ENCODE measurements around the gene LPP. TPM values are rescaled to one million over a fixed set of nuclear protein-coding genes. Genes with fewer than 3 reads are reported as not detected.

The LPP gene
- total RNA-seq, 1 donor from 2014 or later = 93.9 TPM

DNA sequence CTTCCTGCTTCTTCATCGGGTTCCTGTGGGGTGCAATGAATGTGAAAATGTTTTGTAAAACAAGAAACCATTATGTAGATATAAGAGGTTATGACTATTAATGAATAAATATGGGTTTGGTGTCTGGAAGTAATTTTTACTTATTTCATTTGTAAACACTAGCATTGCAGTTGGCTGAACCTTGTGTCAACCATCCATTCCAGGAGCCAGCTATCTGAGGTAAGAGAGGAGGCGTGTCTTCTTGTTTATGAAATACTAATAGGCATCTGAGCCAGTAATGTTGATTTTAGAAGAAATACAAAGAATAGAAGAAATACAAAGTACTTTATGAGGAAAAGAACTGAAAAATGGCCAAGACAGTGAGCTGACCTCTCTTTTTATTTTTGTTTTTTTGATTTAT lies 187.5 kb downstream of the LPP start:
- DNase-seq (ENCODE audit: low read depth) = no peak
- TF ChIP-seq CTCF (conservative IDR thresholded peaks at IDR 0.05; ENCODE audit: low read depth, low read length) = no peak
- H3K4me3 ChIP-seq (ENCODE audit: low read depth, low read length) = no peak overlapping the region

GRCh38 chr3:188342991-188343732 lies 189.2 kb downstream of the LPP start:
- no peak overlapping the region for H3K4me3 ChIP-seq (ENCODE audit: low read depth, low read length)
- no peak for DNase-seq (ENCODE audit: low read depth)
- no peak for TF ChIP-seq CTCF (conservative IDR thresholded peaks at IDR 0.05; ENCODE audit: low read depth, low read length)

DNA sequence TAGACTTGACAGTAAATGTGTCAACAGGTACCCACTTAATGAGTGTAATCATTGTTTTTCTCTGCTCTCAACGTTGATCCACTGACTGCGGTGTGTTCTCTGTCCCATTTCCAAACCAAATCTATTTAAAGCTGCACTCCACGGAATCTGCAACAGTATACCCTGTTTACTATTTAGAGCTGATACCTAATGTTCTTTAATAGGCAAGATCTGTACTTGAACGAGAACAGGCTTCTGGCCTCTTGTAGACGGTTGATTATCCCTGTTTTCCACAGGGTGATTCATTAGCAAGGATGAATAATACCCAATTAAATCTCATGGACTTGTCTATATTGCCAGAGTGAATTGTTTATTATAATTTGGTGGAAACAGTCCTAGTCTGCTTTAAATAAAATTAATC lies 189.9 kb downstream of the LPP start:
- no peak overlapping the region for H3K4me3 ChIP-seq (ENCODE audit: low read depth, low read length)
- TF ChIP-seq CTCF (conservative IDR thresholded peaks at IDR 0.05; ENCODE audit: low read depth, low read length) = no peak
- DNase-seq (ENCODE audit: low read depth) = no peak

GRCh38 chr3:188345223-188345622 lies 191.3 kb downstream of the LPP start:
- DNase-seq (ENCODE audit: low read depth) = peak; percentile 83
- no peak for TF ChIP-seq CTCF (conservative IDR thresholded peaks at IDR 0.05; ENCODE audit: low read depth, low read length)
- H3K4me3 ChIP-seq (ENCODE audit: low read depth, low read length) = no peak overlapping the region

DNA sequence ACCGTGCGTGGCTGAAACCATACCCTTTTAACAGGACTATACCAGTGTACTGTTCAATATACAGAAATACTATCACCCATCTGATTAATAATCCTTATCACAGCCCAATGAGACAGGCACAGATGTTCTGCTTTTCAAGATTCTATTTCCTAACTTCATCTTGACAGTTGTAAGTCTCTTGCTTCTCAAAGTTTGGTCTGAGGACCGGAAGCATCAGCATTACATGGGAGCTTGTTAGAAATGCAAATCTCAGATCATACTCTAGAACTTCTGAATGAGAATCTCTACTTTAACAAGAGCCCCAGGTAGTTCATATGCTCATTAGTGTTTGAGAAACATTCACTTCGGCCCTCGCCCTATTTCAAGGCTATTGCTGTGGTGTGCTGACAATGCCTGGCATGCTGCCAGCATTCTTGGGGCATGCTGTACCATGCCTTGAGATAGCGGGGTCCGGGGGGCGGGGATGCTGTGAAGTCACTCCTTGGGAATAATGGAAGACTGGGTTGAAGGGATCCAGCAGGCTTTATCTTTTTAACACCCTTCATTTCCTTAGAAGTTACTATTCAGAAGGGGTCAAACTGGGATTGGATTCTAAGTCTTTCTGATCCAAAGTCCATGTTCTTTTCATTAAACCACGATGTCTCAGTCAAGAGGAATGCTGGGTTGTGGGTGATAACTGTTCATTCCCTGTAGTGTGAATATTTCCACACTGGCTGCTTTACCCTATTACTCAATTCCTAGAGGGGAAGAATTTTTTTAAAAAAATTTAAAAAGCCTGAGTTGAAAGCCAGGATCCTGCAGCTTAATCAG lies 194.7 kb downstream of the LPP start:
- no peak for TF ChIP-seq CTCF (conservative IDR thresholded peaks at IDR 0.05; ENCODE audit: low read depth, low read length)
- H3K4me3 ChIP-seq (ENCODE audit: low read depth, low read length) = no peak overlapping the region
- DNase-seq (ENCODE audit: low read depth) = peak; percentile 94

GRCh38 chr3:188349351-188349901 lies 195.5 kb downstream of the LPP start:
- no peak overlapping the region for H3K4me3 ChIP-seq (ENCODE audit: low read depth, low read length)
- DNase-seq (ENCODE audit: low read depth) = no peak
- peak; percentile 40 for TF ChIP-seq CTCF (conservative IDR thresholded peaks at IDR 0.05; ENCODE audit: low read depth, low read length)
